ENCODE measurements around the gene BMF.

DNA sequence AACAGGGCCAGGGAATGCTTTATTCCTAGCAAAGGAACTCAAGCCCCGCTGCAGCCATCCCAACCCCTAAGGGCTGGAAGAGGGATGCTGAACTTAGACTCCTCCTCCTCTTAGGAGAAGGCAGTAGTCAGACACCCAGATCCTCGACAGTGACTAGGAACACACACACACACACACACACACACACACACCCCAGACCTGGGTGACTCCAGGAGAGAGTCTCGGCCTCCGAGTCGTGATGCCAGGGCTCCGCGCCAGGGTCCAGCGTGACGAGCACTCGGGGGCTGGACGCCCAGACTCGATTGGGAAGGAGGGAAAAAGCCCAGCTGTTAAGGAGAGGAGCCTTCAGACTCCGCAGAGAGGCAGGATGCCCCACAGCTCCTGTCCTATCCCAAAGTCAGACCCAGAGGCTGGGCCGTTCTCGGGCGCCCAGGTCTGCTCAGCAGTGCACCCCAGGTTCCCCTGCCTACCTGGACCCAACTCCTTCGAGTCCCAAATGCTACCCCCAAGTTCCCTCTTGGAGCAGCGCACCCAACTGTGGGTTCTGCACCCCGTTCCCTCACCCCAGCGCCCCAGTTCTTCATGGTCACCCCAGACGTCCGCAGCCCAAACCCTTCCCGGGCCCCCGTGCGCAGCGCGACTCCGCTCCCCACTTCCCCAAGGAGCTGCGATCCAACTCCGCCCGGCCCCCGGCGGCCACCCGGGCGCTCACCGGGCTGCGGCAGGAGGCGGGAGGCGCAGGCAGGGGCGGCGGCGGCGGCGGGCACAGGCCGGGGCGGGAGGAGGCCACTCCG, 421 bp downstream of the BMF start:
- TF ChIP-seq POLR2A (IDR thresholded peaks at IDR 0.05) (no peak), POLR2AphosphoS5 (IDR thresholded peaks at IDR 0.05) (peak in 1 of 3 donors; percentile 29)
- TF ChIP-seq, protein P1, sequence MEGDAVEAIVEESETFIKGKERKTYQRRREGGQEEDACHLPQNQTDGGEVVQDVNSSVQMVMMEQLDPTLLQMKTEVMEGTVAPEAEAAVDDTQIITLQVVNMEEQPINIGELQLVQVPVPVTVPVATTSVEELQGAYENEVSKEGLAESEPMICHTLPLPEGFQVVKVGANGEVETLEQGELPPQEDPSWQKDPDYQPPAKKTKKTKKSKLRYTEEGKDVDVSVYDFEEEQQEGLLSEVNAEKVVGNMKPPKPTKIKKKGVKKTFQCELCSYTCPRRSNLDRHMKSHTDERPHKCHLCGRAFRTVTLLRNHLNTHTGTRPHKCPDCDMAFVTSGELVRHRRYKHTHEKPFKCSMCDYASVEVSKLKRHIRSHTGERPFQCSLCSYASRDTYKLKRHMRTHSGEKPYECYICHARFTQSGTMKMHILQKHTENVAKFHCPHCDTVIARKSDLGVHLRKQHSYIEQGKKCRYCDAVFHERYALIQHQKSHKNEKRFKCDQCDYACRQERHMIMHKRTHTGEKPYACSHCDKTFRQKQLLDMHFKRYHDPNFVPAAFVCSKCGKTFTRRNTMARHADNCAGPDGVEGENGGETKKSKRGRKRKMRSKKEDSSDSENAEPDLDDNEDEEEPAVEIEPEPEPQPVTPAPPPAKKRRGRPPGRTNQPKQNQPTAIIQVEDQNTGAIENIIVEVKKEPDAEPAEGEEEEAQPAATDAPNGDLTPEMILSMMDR (IDR thresholded peaks at IDR 0.05), result no peak

Measured in breast epithelium (tissue), 3 donors.